Uterus (tissue), 2 donors: ENCODE results near the gene AURKA.

Experiments
- CTCF ChIP-seq, 4 experiments: fragments of 200-600 bp in 2 of 4; fragments of 450-650 bp in 2 of 4; sonication (generic) in 2 of 4; IDR thresholded peaks; one replicate each; pipeline ENCODE4 v1.5.1; 2016 to 2019; ENCODE audit warnings: antibody characterized with exemption in 4 of 4, mild to moderate bottlenecking in 2 of 4, moderate library complexity in 1 of 4
- POLR2A ChIP-seq, 2 donors: fragments of 450-650 bp; IDR thresholded peaks; one replicate each; pipeline ENCODE4 v1.6.1; 2016; ENCODE audit warnings: antibody characterized with exemption in 2 of 2, mild to moderate bottlenecking in 1 of 2, moderate library complexity in 1 of 2

- TF ChIP-seq CTCF (IDR thresholded peaks at IDR 0.05) (no peak), POLR2A (IDR thresholded peaks at IDR 0.05) (no peak)
Observed at GRCh38 chr20:56422076-56422823, 30.2 kb upstream of the AURKA start.
